ENCODE results near the gene PLEK2. TPM values are rescaled to one million over a fixed set of nuclear protein-coding genes. Genes with fewer than 3 reads are reported as not detected.
"Not testable (repeated sequence)": the region's sequence is repeated elsewhere in the genome, so short reads cannot be mapped to it uniquely, and the experiment has no call there.

Gene PLEK2
- total RNA-seq, 2 donors from 2014 or later: 1.6 to 2.0 TPM

DNA sequence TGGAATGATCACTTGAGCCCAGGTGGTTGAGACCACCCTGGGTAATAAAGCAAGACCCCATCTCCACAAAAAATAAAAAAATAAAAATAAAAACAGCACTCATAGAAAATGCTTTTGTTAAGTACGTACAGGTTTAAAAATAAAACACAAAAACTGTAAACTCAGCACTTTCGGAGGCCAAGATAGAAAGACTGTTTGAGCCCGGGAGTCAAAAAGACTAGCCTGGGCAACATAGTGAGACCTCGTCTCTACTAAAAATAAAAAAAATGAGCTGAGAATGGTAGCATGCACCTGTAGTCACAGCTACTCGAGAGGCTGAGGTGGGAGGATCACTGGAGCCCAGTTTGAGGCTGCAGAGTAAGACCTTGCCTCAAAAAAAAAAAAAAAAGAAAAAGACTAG, 59.9 kb downstream of the PLEK2 start:
- Mint-ChIP-seq H3K9me3 (no peaks in the 10 kb centered on the region), H3K4me3 (no peak overlapping the region), H3K36me3 (ENCODE audit: low read depth) (peaks cover 40% of the 10 kb centered on the region), H3K27ac (no peak overlapping the region), H3K27me3 (ENCODE audit: insufficient read depth) (no peaks in the 10 kb centered on the region), H3K4me1 (peaks cover 6% of the 10 kb centered on the region)
- TF ChIP-seq, protein P1, sequence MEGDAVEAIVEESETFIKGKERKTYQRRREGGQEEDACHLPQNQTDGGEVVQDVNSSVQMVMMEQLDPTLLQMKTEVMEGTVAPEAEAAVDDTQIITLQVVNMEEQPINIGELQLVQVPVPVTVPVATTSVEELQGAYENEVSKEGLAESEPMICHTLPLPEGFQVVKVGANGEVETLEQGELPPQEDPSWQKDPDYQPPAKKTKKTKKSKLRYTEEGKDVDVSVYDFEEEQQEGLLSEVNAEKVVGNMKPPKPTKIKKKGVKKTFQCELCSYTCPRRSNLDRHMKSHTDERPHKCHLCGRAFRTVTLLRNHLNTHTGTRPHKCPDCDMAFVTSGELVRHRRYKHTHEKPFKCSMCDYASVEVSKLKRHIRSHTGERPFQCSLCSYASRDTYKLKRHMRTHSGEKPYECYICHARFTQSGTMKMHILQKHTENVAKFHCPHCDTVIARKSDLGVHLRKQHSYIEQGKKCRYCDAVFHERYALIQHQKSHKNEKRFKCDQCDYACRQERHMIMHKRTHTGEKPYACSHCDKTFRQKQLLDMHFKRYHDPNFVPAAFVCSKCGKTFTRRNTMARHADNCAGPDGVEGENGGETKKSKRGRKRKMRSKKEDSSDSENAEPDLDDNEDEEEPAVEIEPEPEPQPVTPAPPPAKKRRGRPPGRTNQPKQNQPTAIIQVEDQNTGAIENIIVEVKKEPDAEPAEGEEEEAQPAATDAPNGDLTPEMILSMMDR (conservative IDR thresholded peaks at IDR 0.05): no peak
- H3K4me3 ChIP-seq (ENCODE audit: low read length): no peak overlapping the region
- no peak overlapping the region for H3K27ac ChIP-seq (ENCODE audit: low read depth, low read length)
- H3K27me3 ChIP-seq (ENCODE audit: control insufficient read depth, insufficient read depth, low read length, poor library complexity, severe bottlenecking): no peaks in the 10 kb centered on the region
- no peak overlapping the region for H3K9ac ChIP-seq (ENCODE audit: extremely low read depth, low read length, poor library complexity, severe bottlenecking)
- H3K4me1 ChIP-seq (ENCODE audit: control insufficient read depth, insufficient read depth, low read length): no peaks in the 10 kb centered on the region
- no peaks in the 10 kb centered on the region for H3K9me3 ChIP-seq (ENCODE audit: control insufficient read depth, low read length)
- no peak for DNase-seq
- peaks cover 63% of the 10 kb centered on the region for H3K36me3 ChIP-seq (ENCODE audit: control insufficient read depth, insufficient read depth, low read length)
- 86 to 92% methylated on average over 4 to 5 of the region's 5 CpGs for WGBS, 2 experiments (ENCODE audit: insufficient coverage in 1 of 2, insufficient read length in 1 of 2)

DNA sequence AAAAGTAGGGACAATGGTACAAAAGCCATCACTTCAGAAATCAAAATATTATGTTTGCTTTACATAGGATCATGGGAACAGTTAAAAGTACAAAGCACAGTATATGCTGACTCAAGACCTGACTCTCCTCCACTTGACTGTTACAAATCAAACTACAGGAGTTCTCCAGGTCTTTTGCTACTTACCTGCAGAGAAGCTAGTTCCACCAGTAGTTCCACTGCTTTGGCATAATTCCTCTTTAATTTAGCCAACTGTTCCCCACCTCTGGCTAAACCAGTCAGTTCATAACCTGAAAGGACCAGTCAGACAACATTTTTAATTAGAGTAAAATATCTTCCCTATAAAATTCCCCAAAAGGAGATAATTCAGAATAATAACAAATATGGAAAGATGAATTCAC, 66.4 kb downstream of the PLEK2 start:
- DNase-seq: no peak
- Histone ChIP-seq H3K4me3 (ENCODE audit: low read length) (no peak overlapping the region), H3K4me1 (ENCODE audit: control insufficient read depth, insufficient read depth, low read length) (no peaks in the 10 kb centered on the region), H3K36me3 (ENCODE audit: control insufficient read depth, insufficient read depth, low read length) (peaks cover 73% of the 10 kb centered on the region), H3K9ac (ENCODE audit: extremely low read depth, low read length, poor library complexity, severe bottlenecking) (no peak overlapping the region), H3K27ac (ENCODE audit: low read depth, low read length) (no peak overlapping the region), H3K9me3 (ENCODE audit: control insufficient read depth, low read length) (peaks cover under 1% of the 10 kb centered on the region), H3K27me3 (ENCODE audit: control insufficient read depth, insufficient read depth, low read length, poor library complexity, severe bottlenecking) (no peaks in the 10 kb centered on the region)
- TF ChIP-seq, protein P1 (conservative IDR thresholded peaks at IDR 0.05): no peak
- no peaks in the 10 kb centered on the region for H3K27me3 Mint-ChIP-seq (ENCODE audit: insufficient read depth)
- H3K27ac Mint-ChIP-seq: no peak overlapping the region
- no peak overlapping the region for H3K4me3 Mint-ChIP-seq
- H3K36me3 Mint-ChIP-seq (ENCODE audit: low read depth): peaks cover 73% of the 10 kb centered on the region
- no peaks in the 10 kb centered on the region for H3K4me1 Mint-ChIP-seq
- H3K9me3 Mint-ChIP-seq: peaks cover 8% of the 10 kb centered on the region

DNA sequence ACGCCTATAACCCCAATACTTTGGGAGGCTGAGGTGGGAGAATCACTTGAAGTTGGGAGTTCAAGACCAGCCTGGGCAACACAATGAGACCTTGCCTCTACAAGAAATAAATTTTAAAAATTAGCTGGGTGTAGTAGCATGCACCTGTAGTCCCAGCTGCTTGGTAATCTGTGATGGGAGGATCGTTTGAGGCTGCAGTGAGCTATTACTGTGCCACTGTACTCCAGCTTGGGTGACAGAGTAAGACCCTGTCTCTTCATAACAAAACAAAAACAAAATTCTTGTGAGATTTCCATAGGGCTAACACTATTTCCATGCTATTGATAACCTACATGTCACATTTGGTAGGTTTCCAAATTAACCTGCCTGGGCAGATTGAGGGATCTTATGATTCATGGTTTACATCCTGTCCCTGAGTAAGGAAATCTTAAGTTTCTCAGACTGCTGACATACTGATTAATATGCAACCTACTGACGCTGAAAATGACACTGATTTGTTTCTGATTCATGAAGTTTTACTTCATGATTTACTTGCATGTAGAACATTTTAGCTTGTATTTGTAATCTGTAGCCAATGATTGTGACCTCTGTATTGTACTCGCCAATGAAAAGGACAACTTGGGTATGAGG, 68.2 kb downstream of the PLEK2 start:
- 93 to 98% methylated on average over 3 to 4 of the region's 4 CpGs for WGBS, 2 experiments (ENCODE audit: insufficient coverage in 1 of 2, insufficient read length in 1 of 2)
- H3K9me3 ChIP-seq (ENCODE audit: control insufficient read depth, low read length): peaks cover 8% of the 10 kb centered on the region
- H3K4me3 ChIP-seq (ENCODE audit: low read length): no peak overlapping the region
- Mint-ChIP-seq H3K27ac (no peak overlapping the region), H3K4me1 (no peaks in the 10 kb centered on the region), H3K27me3 (ENCODE audit: insufficient read depth) (no peaks in the 10 kb centered on the region), H3K4me3 (no peak overlapping the region), H3K9me3 (peaks cover 14% of the 10 kb centered on the region), H3K36me3 (ENCODE audit: low read depth) (peaks cover 72% of the 10 kb centered on the region)
- no peak overlapping the region for H3K27ac ChIP-seq (ENCODE audit: low read depth, low read length)
- no peak for DNase-seq
- TF ChIP-seq, protein P1 (conservative IDR thresholded peaks at IDR 0.05): no peak
- no peaks in the 10 kb centered on the region for H3K27me3 ChIP-seq (ENCODE audit: control insufficient read depth, insufficient read depth, low read length, poor library complexity, severe bottlenecking)
- peaks cover 74% of the 10 kb centered on the region for H3K36me3 ChIP-seq (ENCODE audit: control insufficient read depth, insufficient read depth, low read length)
- no peaks in the 10 kb centered on the region for H3K4me1 ChIP-seq (ENCODE audit: control insufficient read depth, insufficient read depth, low read length)
- H3K9ac ChIP-seq (ENCODE audit: extremely low read depth, low read length, poor library complexity, severe bottlenecking): no peak overlapping the region

DNA sequence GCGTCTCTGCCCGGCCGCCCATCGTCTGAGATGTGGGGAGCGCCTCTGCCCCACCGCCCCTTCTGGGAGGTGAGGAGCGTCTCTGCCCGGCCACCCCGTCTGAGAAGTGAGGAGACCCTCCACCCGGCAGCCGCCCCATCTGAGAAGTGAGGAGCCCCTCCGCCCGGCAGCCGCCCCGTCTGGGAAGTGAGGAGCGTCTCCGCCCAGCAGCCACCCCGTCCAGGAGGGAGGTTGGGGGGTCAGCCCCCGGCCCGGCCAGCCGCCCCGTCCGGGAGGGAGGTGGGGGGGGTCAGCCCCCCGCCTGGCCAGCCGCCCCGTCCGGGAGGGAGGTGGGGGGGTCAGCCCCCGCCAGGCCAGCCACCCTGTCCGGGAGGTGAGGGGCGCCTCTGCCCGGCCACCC, 70.7 kb downstream of the PLEK2 start:
- not testable (repeated sequence) for H3K4me3 ChIP-seq (ENCODE audit: low read length); H3K9me3 ChIP-seq (ENCODE audit: control insufficient read depth, low read length); H3K27ac ChIP-seq (ENCODE audit: low read depth, low read length); H3K4me1 ChIP-seq (ENCODE audit: control insufficient read depth, insufficient read depth, low read length); H3K4me1 Mint-ChIP-seq; H3K27me3 Mint-ChIP-seq (ENCODE audit: insufficient read depth); H3K27me3 ChIP-seq (ENCODE audit: control insufficient read depth, insufficient read depth, low read length, poor library complexity, severe bottlenecking); H3K9ac ChIP-seq (ENCODE audit: extremely low read depth, low read length, poor library complexity, severe bottlenecking); H3K4me3 Mint-ChIP-seq; DNase-seq; H3K27ac Mint-ChIP-seq
- peaks cover 76% of the 10 kb centered on the region for H3K36me3 ChIP-seq (ENCODE audit: control insufficient read depth, insufficient read depth, low read length)
- WGBS, 2 experiments (ENCODE audit: insufficient coverage in 1 of 2, insufficient read length in 1 of 2): 97% methylated on average over 17 of the region's 31 CpGs; no CpG with 5 or more reads in 1 of the 2 experiments
- Mint-ChIP-seq H3K36me3 (ENCODE audit: low read depth) (peaks cover 74% of the 10 kb centered on the region), H3K9me3 (peaks cover 14% of the 10 kb centered on the region)

Data from endodermal cell (in vitro differentiated cells).